ELF-1 (cell line): ENCODE data around the gene WASF2.
"Not testable (repeated sequence)": the region's sequence is repeated elsewhere in the genome, so short reads cannot be mapped to it uniquely, and the experiment has no call there.

ENCODE experiments used
- DNase-seq: peaks from one replicate; pipeline ENCODE4 v3.0.0-alpha.2; 2016; ENCODE audit warnings: low read depth, low spot score

WASF2 gene

GRCh38 chr1:27489973-27490741, at the start of gene WASF2:
TSS of gene WASF2 (minus strand) at chr1:27490167. CDS start at chr1:27428890, 61,277 bp downstream.
- peak; percentile 98 for DNase-seq

- DNase-seq: no peak
Observed at GRCh38 chr1:27538793-27539192, 48.8 kb upstream of the WASF2 start.

DNA sequence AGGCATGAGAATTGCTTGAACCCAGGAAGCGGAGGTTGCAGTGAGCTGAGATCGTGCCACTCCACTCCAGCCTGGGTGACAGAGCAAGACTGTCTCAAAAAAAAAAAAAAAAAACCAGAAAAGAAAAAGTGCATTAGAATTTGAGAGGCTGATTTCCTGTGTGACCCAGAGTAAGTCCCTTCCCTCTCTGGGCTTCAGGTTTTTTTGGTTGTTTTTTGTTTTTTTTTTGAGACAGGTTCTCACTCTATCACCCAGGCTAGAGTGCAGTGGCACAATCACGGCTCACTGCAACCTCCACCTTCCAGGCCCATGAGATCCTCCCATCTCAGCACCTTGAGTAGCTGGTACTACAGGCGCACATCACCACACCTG, 48.3 kb upstream of the WASF2 start:
- DNase-seq: not testable (repeated sequence)

- DNase-seq: peak; percentile 95
Observed at GRCh38 chr1:27536767-27537166, 46.8 kb upstream of the WASF2 start.

DNA sequence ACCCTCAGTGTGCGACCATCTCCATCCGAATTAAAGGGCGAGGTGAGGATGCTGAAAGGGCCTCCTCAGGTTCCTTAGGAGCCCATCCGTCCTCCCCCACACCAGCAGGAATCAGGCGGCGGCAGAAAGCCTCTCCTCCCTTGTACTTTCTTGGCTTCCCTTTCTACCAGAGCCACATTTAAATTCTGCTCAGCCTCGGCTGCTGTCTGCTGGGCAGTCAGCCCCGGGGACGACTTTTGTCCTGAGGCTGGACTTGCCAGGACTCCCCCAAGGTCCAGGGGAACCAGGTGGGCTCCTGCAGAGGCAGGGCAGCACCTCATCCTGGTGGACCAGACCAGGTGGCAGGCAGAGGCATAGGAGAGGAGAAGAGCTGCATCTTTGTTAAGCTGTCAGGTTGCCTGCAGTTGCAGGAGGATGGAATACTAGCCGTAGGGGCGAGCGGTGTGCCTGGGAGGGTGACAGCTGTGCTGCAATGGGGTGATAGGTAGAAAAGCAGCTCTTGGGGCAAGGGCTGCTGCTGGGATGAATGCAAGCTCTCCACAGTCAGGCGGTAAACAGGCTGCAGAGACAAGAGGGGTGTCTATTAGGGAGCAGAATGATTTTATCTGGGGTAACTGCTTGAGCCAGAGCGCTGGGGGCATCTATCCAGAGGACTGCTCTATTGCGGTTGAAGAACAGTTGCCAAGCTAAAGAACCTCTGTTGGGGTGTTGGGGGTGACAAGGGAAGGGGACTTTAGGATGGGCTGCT, 46.2 kb upstream of the WASF2 start:
- DNase-seq: no peak

GRCh38 chr1:27535386-27535785, 45.4 kb upstream of the WASF2 start:
- no peak for DNase-seq

- no peak for DNase-seq
Observed at GRCh38 chr1:27531959-27532685, 42.2 kb upstream of the WASF2 start.

DNA sequence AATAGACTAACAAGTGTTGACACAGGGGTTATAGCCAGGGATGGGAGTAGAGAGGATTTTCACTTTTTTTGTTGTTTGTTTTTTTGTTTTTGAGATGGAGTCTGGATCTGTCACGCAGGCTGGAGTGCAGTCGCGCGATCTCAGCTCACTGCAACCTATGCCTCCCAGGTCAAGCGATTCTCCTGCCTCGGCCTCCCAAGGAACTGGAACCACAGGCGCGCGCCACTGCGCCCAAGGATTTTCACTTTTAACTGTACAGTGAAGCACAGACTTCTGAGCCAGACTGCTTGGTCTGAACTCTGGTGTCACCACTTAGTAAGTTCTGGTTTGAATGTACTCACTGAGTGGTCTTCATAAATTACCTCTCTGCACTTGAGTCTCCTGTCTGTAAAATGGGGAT, 40.2 kb upstream of the WASF2 start:
- no peak for DNase-seq

DNA sequence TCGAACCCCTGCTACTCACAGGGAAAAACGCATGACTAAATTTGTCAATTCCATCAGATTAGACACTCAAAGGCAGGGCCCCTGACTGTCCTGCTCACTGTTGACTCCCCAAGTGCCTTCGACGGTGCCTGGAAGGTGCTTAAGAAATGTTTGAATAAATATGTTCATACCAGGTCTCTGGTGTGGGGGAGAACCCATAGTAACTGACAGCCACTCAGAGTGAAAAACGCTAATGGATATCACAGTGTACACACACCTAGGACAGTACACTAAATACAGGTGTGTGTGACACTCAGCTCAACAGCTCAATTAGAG, 39.7 kb upstream of the WASF2 start:
- DNase-seq: no peak

DNA sequence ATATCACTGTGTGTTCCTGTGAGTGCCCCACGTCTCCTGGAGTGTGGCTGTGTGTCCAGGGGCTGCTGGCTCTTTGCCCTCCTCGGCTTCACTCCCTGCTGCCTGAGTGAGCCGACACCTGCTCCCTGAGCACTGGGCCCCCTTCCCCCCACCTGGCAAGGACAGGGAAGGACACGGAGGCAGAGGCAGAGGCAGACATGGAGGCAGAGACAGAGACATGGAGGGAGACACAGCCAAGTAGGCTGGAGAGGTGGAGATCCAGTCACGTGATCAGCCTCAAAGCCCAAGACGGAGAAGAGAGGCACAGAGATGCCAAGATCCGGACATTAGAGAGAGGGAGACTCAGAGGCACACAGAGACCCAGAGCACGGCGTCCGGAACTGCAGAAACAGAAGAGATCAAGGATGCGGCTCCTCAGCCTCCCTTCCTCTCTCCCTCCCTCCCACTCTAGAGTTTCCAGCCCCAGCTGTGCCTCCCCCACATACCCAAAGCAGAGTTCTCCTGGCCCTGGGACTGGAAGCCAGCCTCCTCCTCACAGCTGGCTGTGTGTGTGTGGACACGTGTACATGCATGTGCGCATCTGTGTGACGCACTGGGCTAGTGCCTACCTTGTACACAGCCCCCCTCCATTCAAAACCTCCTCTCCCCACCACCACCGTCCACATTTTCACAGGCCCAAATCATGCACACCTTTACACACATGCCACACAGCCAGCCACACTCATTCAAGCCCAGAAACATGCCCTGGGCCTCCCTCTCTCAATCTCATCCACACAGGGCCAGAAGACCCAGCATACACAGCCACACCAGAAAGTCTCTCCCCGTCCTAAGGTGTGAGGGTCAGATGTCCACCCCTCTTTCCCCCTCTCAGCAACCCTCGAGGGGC, 39.1 kb upstream of the WASF2 start:
- peak; percentile 56 for DNase-seq

GRCh38 chr1:27527890-27528817, 38.2 kb upstream of the WASF2 start:
- DNase-seq: peak; percentile 75

GRCh38 chr1:27527223-27527889, 37.4 kb upstream of the WASF2 start:
- DNase-seq: peak; percentile 94

GRCh38 chr1:27526569-27527222, 36.7 kb upstream of the WASF2 start:
- DNase-seq: no peak

- DNase-seq: peak; percentile 76
Observed at GRCh38 chr1:27525296-27526272, 35.6 kb upstream of the WASF2 start.

- peak; percentile 74 for DNase-seq
Observed at GRCh38 chr1:27523337-27524020, 33.5 kb upstream of the WASF2 start.

DNA sequence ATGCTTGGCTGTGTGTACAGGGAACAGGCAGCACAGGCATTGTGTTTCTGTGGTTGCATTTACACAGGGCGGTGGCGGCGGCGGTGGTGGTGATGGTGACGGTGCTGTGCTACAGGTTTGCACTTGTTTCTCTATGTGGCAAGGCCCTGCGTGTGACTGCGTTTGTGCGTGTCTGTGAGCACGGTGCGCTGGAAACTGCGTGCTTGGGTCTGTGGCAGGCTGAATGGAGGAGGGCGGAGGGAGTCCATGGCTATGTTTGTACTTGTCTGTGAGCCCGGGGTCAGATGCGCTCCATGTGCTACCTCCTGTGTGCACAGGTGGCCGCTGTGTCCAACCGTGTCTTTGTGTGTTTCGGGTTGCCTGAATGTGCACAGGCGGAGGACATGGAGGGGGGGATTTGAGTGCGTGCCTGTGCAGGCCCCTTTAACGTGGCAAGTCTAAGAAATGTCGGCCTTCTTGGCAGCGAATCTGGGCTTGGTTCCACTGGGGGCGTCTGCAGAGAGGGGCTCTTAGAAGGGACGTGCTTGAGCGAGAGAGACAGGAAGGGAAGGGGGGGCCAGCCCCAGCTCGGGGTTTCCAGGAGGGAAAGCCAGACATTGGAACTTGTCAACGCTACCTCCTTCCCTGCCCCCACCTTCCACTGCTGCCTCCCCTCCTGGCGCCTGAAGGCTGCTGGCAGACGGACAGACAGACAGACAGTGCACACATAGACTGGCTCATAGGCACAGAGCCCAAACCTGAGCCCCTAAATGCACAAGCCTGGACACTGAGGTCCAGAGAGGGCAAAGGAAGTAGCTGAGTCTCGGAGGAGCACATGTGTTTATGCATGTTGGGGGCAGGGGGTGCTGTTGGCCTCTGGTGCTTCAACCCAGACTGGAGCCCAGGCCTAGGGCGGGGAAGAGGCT, 32.7 kb upstream of the WASF2 start:
- no peak for DNase-seq
